T-cell (primary cell): ENCODE measurements around the gene TRIM65. TPM values are rescaled to one million over a fixed set of nuclear protein-coding genes. Genes with fewer than 3 reads are reported as not detected.

Experiments used
- ATAC-seq, 4 experiments: fragments of 200-7000 bp in 3 of 4; fragments of 150-1000 bp in 1 of 4; cut with Tn5 transposase; replicated peaks in 1 of 4; 1 replicate in 3 of 4; 2 replicates in 1 of 4; pipeline ENCODE4 v1.10.0; 2021; ENCODE audit warnings: moderate library complexity in 3 of 4, mild to moderate bottlenecking in 2 of 4, moderate number of reproducible peaks in 1 of 4
- CTCF ChIA-PET, 2 donors: fragments of 300-600 bp; sonication (Branson Sonifier 250); formaldehyde crosslinking; loops; one replicate each; lab custom pipeline; 2022; ENCODE audit warnings: antibody characterized with exemption in 2 of 2; lab: Charles Lee
- POLR2A ChIA-PET, 2 donors: fragments of 300-600 bp; sonication (Branson Sonifier 250); formaldehyde crosslinking; loops; one replicate each; lab custom pipeline; 2022; ENCODE audit warnings: antibody characterized with exemption in 2 of 2; lab: Charles Lee
- DNase-seq, 35 experiments: peaks; one replicate each; pipeline versions ENCODE4 v3.0.0 to v3.0.0-alpha.2; 2013 to 2023
- H3K27ac ChIP-seq: one replicate; pipeline ENCODE4 v1.5.1; 2013; ENCODE audit warnings: low read length
- H3K27me3 ChIP-seq, 2 experiments: replicated peaks in 1 of 2; 1 replicate in 1 of 2; 2 replicates in 1 of 2; pipeline versions ENCODE4 v1.6.1 to v1.7.0; 2013; ENCODE audit warnings: low read length in 1 of 2, mixed read lengths in 1 of 2; ENCODE audit not compliant: control insufficient read depth in 2 of 2, insufficient read depth in 2 of 2; ENCODE audit errors: extremely low read depth in 1 of 2
- H3K36me3 ChIP-seq, 2 donors: 1 replicate in 1 of 2; 2 replicates in 1 of 2; pipeline versions ENCODE4 v1.6.1 to v1.7.0; 2013; ENCODE audit warnings: low read length in 1 of 2; ENCODE audit not compliant: control insufficient read depth in 2 of 2, insufficient read depth in 1 of 2; ENCODE audit errors: extremely low read depth in 1 of 2
- H3K4me1 ChIP-seq, 2 experiments: 1 replicate in 1 of 2; 2 replicates in 1 of 2; pipeline versions ENCODE4 v1.6.1 to v1.7.0; 2013; ENCODE audit warnings: low read length in 2 of 2, mixed read lengths in 1 of 2; ENCODE audit not compliant: insufficient read depth in 2 of 2, control insufficient read depth in 1 of 2; ENCODE audit errors: extremely low read depth in 1 of 2
- H3K4me3 ChIP-seq, 2 donors: 1 replicate in 1 of 2; 2 replicates in 1 of 2; pipeline versions ENCODE4 v1.5.1 to v1.7.0; 2013; ENCODE audit warnings: mild to moderate bottlenecking in 2 of 2, low read length in 1 of 2, moderate library complexity in 1 of 2; ENCODE audit not compliant: control insufficient read depth in 1 of 2; ENCODE audit errors: extremely low read depth in 1 of 2
- H3K9me3 ChIP-seq: 2 replicates; pipeline ENCODE4 v1.7.0; 2013
- H3K27ac Mint-ChIP-seq, 2 donors: one replicate each; pipeline ENCODE4 v1.8.0; 2020 to 2021; ENCODE audit warnings: mild to moderate bottlenecking in 2 of 2, mixed read lengths in 2 of 2
- H3K27me3 Mint-ChIP-seq, 2 donors: one replicate each; pipeline ENCODE4 v1.8.0; 2021 to 2022; ENCODE audit warnings: mixed read lengths in 2 of 2
- H3K36me3 Mint-ChIP-seq: one replicate; pipeline ENCODE4 v1.8.0; 2021; ENCODE audit warnings: mixed read lengths
- H3K4me1 Mint-ChIP-seq, 3 donors: one replicate each; pipeline ENCODE4 v1.8.0; 2020 to 2022; ENCODE audit warnings: mixed read lengths in 3 of 3, mild to moderate bottlenecking in 1 of 3
- H3K4me3 Mint-ChIP-seq, 3 donors: one replicate each; pipeline ENCODE4 v1.8.0; 2020 to 2022; ENCODE audit warnings: mild to moderate bottlenecking in 3 of 3, mixed read lengths in 3 of 3, moderate library complexity in 3 of 3
- H3K9me3 Mint-ChIP-seq, 3 donors: one replicate each; pipeline ENCODE4 v1.8.0; 2020 to 2022; ENCODE audit warnings: mixed read lengths in 3 of 3
- WGBS: methylation state at CpG from one replicate; pipeline ENCODE4 v1.1.5; 2013; ENCODE audit warnings: missing lambda C conversion rate; ENCODE audit not compliant: insufficient coverage; 5-methylcytosine and 5-hydroxymethylcytosine counted together
- total RNA-seq, 35 experiments: library from RNA in 6 of 35; stranded (reverse) in 6 of 35; fragments of 120-200 nt in 1 of 35; gene quantifications; one replicate each; pipeline versions ENCODE4 v1.2.1 to v1.2.4 and lab custom pipeline; 2013 to 2026

TRIM65 gene
- total RNA-seq, 5 donors from 2014 or later (not counting 1 experiment from before 2014, with no cell fraction given) = 22.1 to 52.2 (median 45.9) TPM

DNA sequence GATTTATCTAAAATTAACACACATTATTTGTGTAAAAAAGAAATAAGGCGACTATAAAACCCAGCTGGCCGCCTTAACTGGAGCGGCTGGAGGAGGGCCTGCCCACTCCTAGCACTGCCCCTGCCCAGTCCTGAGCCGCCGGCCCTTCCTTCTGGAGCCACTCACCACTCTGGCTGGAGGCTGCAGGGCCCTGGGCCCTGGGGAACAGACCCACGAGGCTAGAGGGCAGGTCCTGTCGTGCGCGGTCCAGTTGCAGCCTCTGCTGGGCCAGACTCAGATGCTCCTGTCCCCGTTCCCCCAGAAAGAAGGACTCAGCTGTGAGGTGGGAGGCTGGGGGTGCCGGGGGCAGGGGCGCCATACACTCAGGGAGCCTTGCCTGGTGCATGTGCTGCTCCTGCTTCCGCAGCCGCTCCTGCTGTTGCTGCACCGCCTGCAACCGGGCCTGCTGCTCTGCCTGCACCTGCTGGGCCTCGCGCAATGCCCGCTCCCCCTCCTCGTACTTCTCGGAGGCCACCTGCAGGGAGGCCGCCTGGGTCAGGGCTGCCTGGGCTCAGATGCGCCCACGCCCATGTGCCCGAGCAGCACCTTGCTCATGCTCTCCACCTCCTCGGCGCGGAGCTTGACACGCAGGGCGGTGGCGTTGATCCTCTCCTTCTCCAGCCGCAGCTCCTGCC lies 16.9 kb upstream of the TRIM65 start:
- H3K9me3 Mint-ChIP-seq = no peaks in the 10 kb centered on the region
- DNase-seq = no peak
- peaks cover 8% of the 10 kb centered on the region for H3K36me3 Mint-ChIP-seq
- H3K4me3 Mint-ChIP-seq = no peak overlapping the region
- no peaks in the 10 kb centered on the region for H3K27me3 Mint-ChIP-seq
- H3K27ac Mint-ChIP-seq = no peak overlapping the region
- peaks cover 2 to 6% of the 10 kb centered on the region in 2 donors for H3K36me3 ChIP-seq
- H3K4me1 Mint-ChIP-seq = peaks cover 0 to 6% (median 5%) of the 10 kb centered on the region in 3 donors
- no peaks in the 10 kb centered on the region for H3K9me3 ChIP-seq
- H3K27me3 ChIP-seq = no peaks in the 10 kb centered on the region
- peaks cover 0 to 7% of the 10 kb centered on the region in 2 experiments for H3K4me1 ChIP-seq
- H3K4me3 ChIP-seq = no peak overlapping the region
- WGBS = 97% methylated on average over 31 of the region's 32 CpGs
- ChIA-PET POLR2A (no interaction called here), CTCF (no interaction called here)
- no peak for ATAC-seq
- H3K27ac ChIP-seq = no peak overlapping the region

- ATAC-seq (no peak), DNase-seq (no peak)
- ChIA-PET POLR2A (no interaction called here), CTCF (interaction anchor here (0.6 to 1.6 kb wide), 3 partner anchors 94 to 192 kb away, joined by 3 to 4 read pairs (median 3); no protein-coding TSS in a partner anchor)
- peaks cover 2 to 6% of the 10 kb centered on the region in 2 donors for H3K36me3 ChIP-seq
- H3K9me3 ChIP-seq = no peaks in the 10 kb centered on the region
- Mint-ChIP-seq H3K4me3 (no peak overlapping the region), H3K27ac (no peak overlapping the region), H3K36me3 (peaks cover 4% of the 10 kb centered on the region), H3K27me3 (no peaks in the 10 kb centered on the region), H3K4me1 (peaks cover 0 to 10% (median 7%) of the 10 kb centered on the region in 3 donors), H3K9me3 (no peaks in the 10 kb centered on the region)
- H3K4me3 ChIP-seq = no peak overlapping the region
- WGBS = 95% methylated on average over 5 of the region's 6 CpGs
- H3K27ac ChIP-seq = no peak overlapping the region
- H3K27me3 ChIP-seq = no peaks in the 10 kb centered on the region
- peaks cover 0 to 4% of the 10 kb centered on the region in 2 experiments for H3K4me1 ChIP-seq
Observed at GRCh38 chr17:75910699-75911098, 13.9 kb upstream of the TRIM65 start.

DNA sequence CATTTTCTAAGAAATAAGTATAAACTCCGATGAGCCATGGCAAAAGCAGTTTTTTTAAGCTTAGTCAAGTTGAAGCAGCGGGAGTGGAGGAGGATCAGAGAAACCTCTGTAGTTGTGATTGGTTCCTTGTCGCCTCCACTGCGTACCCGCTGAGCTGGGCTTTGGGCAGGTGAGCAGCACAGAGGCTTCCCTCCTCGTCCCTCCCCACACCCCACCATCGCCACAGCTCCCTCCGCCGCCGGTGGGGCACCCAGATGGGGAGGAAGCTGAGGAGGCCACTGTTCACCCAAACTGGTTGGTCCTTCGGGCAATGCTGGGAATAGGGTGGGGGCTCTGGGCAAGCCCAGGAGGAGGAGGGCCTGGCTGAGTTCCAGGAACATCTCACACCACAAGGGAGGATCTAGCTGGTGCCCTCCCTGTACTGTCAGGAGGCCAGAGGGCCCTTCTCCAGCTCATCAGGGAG lies 13.1 kb upstream of the TRIM65 start:
- 60% methylated on average over 2 of the region's 11 CpGs for WGBS
- H3K9me3 ChIP-seq = no peaks in the 10 kb centered on the region
- H3K4me1 Mint-ChIP-seq = peaks cover 0 to 13% (median 10%) of the 10 kb centered on the region in 3 donors
- H3K4me1 ChIP-seq = peaks cover 0 to 11% of the 10 kb centered on the region in 2 experiments
- H3K27me3 Mint-ChIP-seq = no peaks in the 10 kb centered on the region
- no peak overlapping the region for H3K27ac ChIP-seq
- H3K27ac Mint-ChIP-seq = peak overlapping the region in 1 of 2 donors; percentile 39
- peaks cover 2 to 6% of the 10 kb centered on the region in 2 donors for H3K36me3 ChIP-seq
- H3K27me3 ChIP-seq = no peaks in the 10 kb centered on the region
- ChIA-PET CTCF (interaction anchor here (0.6 to 1.6 kb wide), 6 partner anchors 27 to 492 kb away, joined by 3 to 5 read pairs (median 3); no protein-coding TSS in a partner anchor), POLR2A (no interaction called here)
- DNase-seq = no peak
- H3K4me3 ChIP-seq = no peak overlapping the region
- ATAC-seq = no peak
- H3K9me3 Mint-ChIP-seq = no peaks in the 10 kb centered on the region
- H3K4me3 Mint-ChIP-seq = peak overlapping the region in 1 of 3 donors; percentile 6
- H3K36me3 Mint-ChIP-seq = peaks cover 4% of the 10 kb centered on the region

GRCh38 chr17:75909051-75909811 lies 12.5 kb upstream of the TRIM65 start:
- WGBS = 96% methylated on average over 9 of the region's 14 CpGs
- ChIA-PET CTCF (interaction anchor here (0.6 to 1.6 kb wide), 5 partner anchors 27 to 493 kb away, joined by 3 to 5 read pairs (median 3); no protein-coding TSS in a partner anchor), POLR2A (no interaction called here)
- H3K27ac Mint-ChIP-seq = no peak overlapping the region
- Histone ChIP-seq H3K27me3 (no peaks in the 10 kb centered on the region), H3K4me3 (no peak overlapping the region), H3K27ac (no peak overlapping the region), H3K4me1 (peaks cover 0 to 14% of the 10 kb centered on the region in 2 experiments), H3K36me3 (peaks cover 2 to 6% of the 10 kb centered on the region in 2 donors), H3K9me3 (no peaks in the 10 kb centered on the region)
- no peaks in the 10 kb centered on the region for H3K9me3 Mint-ChIP-seq
- H3K36me3 Mint-ChIP-seq = peaks cover 3% of the 10 kb centered on the region
- peaks cover under 1 to 15% (median 10%) of the 10 kb centered on the region in 3 donors for H3K4me1 Mint-ChIP-seq
- no peaks in the 10 kb centered on the region for H3K27me3 Mint-ChIP-seq
- ATAC-seq = no peak
- no peak overlapping the region for H3K4me3 Mint-ChIP-seq
- no peak for DNase-seq

- Mint-ChIP-seq H3K4me1 (peaks cover 6 to 20% (median 16%) of the 10 kb centered on the region in 3 donors), H3K9me3 (no peaks in the 10 kb centered on the region), H3K36me3 (no peaks in the 10 kb centered on the region), H3K27ac (no peak overlapping the region), H3K27me3 (no peaks in the 10 kb centered on the region), H3K4me3 (no peak overlapping the region)
- H3K27ac ChIP-seq = no peak overlapping the region
- WGBS = 89% methylated on average over 6 of the region's 6 CpGs
- H3K36me3 ChIP-seq = peaks cover 2 to 7% of the 10 kb centered on the region in 2 donors
- ChIA-PET CTCF (interaction anchor here in 1 of 2 donors (1.6 kb wide), 1 partner anchor 26 kb away, joined by 3 read pairs; no protein-coding TSS in a partner anchor), POLR2A (no interaction called here)
- no peaks in the 10 kb centered on the region for H3K9me3 ChIP-seq
- no peak for ATAC-seq
- no peak for DNase-seq
- H3K27me3 ChIP-seq = no peaks in the 10 kb centered on the region
- H3K4me1 ChIP-seq = peaks cover 0 to 22% of the 10 kb centered on the region in 2 experiments
- H3K4me3 ChIP-seq = no peak overlapping the region
Observed at GRCh38 chr17:75908201-75908600, 11.4 kb upstream of the TRIM65 start.
